Fibroblast of skin of abdomen (primary cell): Measurements from ENCODE around the gene HOMER2.

Source experiments
- DNase-seq: peaks from one replicate; pipeline ENCODE4 v3.0.0-alpha.2; 2013

HOMER2 gene

DNA sequence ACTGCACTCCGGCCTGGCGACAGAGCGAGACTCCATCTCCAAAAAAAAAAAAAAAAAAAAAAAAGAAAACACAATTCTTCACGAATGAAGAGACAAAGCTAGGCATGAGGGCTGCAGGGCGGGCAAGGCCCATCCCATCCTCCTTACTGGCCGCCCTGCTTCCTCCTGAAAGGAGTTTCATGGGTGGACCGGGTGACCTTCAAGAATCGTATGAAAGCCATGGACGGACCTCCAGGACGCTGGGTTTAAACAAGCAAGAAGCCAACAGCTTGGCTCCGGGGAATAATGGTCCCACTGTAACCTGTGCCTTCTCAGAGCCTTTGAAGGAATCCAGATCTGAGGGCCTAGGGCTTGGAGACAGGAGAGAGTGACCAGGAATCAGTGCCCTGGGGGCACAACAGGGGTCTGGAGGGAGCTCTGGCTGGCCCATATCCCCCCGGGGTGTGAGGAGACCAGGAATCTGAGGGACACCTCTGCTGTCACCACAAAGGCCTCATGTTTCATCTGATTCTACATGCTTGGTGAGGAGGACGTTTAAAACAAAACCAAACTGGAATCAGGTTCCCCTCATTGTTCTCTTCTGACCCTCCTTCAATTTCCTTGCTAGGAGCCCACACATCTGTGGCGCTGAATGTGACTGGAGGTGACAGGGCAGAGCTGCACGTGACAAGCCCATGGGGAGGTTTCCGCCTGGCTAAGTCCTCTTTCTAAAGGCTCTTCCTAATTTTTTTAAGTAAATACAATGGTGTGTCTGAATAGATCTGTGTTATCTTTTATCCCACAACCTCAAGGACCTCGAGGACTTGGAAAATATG lies 97.0 kb downstream of the HOMER2 start:
- no peak for DNase-seq

DNA sequence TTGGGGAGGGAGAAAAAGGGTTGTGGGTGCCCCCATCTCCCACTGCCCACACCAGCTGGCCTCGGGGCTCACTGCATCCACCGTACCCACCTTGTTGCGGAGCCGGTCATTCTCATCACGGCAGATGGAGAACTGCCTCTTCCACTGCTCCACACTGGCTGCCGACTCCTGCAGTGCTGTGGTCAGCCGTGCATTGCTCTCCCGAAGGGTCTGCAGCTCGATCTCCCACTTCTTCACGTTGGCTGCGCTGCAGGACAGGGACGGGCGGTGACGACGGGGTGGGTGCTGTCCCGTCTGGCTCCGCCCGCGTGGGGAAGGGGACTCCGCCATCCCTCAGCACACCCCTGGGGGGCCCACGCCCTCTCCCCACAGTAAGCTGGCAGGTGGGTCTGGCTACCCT lies 98.0 kb downstream of the HOMER2 start:
- no peak for DNase-seq

DNA sequence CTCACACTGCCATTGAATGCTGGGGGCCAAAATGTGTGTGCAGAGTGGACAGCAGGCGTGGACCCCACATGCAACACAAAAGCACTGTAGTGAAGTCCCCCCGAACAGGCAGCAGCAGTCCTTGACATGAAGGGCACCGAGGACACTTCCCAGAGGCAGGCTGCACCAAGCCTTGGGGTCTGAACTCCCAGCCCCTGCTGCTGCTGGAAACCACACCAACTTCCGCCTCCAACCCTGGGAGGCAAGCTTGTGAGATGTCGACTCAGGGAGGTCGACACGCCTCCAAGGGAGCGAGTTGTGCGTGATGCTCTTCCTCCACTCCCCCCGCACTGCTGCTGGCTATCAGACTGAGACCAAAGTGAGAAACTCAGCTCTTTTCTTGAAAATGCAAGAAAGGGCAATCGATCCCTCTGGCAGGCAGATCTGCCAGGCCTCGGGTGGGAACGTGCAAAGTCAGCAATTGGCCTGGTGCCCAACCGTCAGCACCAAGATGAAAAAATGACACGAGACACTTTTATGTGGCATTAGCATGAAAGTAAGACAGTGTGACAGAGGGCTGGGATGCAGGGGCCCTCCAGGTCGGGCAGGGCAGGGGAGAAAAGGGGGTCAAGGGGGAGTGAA lies 99.5 kb downstream of the HOMER2 start:
- DNase-seq, result no peak

DNA sequence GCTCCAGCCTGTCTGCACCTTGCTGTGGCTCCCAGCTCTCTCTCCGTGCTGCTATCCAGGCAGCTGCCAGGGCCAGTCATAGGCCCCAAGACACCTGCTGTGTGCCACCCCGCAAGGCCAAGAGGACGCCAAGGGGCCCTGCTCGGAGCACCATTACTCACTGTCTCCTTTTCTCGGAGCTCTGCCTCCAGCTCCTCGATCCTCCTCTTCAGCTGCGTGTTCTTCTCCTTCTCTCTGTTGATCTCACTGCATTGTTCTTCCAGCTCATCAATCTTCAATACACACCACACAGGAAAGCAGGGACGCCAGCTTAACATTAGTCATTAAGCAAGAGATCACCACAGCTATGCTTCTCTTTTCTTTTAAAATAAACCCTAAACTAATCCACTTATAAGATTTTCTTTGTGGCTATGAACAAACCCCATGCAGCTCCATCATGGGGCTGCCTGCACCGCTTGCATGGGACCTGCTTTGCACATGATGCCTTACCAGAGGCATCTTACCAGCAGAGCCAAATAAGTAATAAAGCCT lies 100.5 kb downstream of the HOMER2 start:
- peak; percentile 77 for DNase-seq

DNA sequence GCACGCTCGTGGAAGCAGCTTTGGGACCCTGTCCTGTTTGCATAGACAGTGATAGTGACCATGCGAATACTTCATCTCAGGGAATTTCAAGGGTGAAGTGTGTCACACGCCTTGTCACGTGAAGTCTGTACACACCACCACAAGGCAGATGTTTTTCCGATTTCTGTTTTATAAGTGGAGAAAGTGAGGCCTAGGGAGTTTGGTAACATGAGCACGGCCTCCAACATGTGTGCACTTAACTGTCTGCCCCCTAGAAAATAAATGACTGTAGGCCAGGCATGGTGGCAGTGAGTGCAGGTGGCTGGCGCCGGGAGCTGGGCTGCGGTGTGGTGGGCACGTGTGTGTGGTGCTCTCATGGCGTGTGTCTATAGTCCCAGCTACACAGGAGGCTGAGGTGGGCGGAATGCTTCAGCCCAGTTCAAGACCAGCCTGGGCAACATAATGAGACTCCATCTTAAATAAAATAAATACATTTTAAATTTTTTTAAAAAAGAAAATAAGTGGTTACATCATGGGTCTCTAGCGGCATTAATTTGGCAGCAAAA lies 101.1 kb downstream of the HOMER2 start:
- no peak for DNase-seq

DNA sequence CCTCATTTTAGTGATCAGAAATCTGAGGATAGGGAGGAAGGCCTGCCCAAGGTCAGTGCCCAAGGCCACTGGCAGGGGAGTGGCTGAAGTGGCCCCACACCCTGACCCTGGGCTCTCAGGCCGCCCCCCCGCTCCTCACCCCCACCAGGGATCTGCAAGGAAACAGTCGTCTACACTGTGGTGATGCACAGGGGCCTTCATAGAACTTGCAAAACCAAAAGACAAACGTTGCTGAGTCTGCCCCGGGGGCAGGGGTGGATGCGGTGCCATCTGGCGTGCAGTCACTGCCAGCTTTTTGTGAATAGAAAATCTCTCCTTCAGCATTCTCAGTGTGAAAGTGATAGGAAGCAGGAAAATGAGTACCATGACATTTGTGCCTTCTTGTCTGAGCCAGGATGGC lies 101.8 kb downstream of the HOMER2 start:
- no peak for DNase-seq

DNA sequence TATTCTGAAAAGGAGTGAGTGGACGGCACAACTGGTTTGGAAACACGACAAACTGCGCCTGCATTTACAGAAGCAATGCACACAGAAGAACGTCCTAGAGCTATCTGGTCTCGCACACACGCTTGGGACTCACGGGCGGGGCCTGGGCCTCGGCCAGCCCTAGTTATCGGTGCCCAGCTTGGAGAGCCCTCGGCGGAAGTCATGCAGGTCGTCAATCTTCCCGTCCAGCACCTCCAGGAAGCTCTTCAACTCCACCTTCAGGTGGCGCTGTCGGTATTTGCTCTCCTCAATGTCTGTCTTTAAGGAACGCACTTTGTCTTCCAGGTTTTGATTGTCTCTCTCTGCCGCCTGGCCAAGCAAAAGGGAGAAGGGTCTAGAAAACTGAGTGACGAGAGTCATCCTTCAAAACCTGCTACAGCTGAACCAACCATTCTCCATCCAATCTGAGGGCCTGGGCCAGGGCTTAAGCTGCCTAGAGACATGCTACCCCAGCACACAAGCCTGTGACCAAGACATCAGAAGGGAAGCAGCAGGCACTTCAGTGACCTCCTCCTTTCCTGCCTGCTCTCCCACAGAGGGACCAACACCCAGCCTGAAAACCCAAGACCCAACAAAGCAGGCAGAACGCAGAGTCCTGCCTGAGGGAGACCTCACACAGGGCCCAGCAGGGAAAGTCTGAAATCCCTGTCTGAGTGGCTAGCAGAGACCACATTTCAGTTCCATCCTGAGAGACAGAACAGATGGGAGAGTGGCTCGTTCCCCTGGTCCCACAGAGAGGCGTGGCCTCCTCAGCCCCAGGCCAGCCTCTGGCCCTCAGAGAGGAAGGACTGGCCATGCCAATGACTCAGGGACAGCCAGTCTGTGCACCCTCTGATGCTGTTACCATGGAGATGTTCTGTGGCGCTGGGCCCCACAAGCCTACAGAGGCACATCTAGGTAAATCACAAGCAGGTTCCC lies 102.7 kb downstream of the HOMER2 start:
- peak; percentile 81 for DNase-seq

DNA sequence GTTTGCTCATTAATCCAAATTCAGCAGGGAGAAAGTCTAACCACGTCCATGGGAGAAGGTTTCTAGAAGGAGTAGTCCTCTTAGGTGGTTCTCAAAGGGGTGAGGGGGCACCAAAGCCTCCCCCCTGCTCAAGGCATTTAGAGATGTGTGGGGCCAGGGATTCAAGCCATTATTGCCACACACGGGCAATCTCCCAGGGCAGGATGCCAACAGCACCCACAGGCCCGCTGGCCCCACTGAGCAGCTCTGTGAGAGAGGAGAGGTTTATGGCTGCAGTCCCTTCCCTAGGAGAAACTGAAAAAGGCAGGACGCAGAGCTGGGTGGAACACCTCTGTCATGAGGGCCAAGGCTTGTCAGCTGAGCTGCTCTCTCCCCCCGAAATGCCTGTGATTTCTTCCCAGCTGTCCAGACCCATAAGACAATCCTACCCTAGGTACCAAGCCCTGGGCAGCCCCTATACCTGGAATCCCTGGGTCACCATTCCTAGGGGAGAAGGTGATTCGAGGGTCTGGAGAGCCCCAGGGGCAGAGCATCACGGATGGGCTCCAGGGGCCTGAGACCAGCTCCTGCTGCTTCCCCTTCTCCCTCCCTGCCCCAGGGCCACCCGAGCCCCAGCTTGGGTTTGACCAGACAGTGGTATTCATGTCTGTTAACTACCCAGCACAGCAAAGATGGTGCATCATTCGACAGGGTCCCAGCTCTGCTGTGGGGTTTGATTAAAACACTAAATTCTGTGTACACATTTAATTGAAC lies 104.1 kb downstream of the HOMER2 start:
- no peak for DNase-seq

DNA sequence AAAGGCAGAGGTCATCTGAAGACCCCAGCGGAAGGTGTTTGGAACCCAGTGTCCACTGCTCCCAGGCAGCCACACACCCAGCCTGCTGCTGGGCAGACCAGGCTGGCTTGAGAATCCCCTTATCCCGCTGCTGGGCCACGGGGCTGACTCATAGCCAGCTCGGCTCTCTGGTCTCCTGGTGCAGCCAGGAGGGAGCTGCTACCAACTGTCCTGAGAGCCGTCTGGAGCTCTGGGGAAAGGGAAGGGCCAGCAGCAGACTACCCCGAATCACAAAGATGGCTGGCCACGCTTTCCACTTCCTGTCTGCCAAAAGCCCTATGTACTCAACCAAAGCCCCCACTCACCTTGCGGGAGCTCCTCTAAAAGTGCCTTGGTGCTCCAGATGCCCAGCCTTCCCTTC lies 104.8 kb downstream of the HOMER2 start:
- DNase-seq, result no peak

DNA sequence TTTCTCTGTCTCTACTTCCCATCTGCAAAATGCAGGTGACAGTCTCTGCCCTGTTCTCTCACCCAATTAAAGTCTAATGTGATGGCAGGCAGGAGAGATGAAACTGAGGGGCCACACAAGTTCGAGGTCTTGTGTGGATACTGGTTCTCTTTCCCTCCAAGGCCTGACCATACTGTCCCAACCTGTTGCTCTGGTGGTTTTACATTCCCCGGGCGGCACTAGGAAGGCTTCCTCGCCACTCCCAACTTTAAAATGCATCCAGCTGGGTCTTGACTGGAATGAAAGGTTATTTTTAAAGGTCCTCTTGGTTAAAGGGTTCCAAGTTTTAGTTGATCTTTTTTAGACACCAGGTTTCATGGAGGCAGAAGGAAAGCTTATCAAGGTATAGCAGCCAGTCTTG lies 105.9 kb downstream of the HOMER2 start:
- no peak for DNase-seq

DNA sequence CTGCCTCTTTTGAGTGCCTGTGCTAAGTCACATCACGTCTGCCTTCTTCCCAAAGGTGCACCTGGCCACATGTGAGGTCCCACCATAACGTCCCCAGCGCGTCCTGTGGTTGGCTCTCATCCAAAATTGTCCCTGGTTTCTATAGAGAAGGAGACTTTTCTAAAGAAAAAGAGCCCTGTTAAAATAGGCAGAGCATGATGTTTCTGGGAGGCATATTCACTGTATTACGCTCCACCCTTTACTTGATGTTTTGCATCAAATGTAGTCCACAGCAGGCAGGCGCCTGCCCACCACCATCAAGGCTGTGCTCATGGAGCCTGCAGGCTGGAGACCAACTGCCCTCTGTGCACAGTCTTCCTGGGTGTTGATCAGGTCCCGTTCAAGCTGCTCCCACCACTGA lies 106.8 kb downstream of the HOMER2 start:
- no peak for DNase-seq

DNA sequence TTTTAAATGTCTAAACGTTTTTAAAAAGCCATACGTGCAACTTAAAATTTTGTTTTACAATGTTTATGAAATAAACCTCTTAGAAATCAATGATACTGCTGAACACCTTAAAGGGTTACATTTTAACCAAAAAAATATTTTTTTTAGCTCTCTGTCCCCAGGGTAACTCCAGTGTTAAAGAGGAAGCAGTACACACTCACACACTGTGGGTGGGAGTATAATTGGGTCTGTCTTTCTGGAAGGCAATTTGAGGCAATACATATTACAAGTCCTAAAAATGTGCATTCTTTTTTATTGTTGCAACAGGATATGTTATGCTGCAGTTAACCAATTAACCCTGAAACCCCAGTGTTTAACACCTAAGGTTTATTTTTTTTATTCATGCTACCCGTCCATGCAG lies 109.0 kb downstream of the HOMER2 start:
- no peak for DNase-seq

DNA sequence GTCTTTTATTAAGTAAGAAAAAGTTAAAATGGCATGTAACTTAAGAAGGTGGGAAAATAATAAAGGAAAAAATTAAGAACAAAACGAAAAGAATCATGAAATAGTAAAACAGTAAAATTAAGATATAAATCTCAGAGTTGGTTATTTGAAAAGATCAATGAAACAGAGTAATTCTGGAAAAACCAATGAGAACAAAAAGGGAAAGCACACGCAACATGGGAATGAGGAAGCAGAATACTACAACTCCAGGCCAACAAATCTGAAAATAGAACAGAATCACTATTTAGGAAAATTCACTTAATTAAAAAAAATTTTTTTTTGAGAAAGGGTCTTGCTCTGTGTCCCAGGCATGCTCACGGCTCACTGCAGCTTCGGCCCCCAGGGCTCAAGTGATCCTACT lies 112.4 kb downstream of the HOMER2 start:
- DNase-seq, result no peak

DNA sequence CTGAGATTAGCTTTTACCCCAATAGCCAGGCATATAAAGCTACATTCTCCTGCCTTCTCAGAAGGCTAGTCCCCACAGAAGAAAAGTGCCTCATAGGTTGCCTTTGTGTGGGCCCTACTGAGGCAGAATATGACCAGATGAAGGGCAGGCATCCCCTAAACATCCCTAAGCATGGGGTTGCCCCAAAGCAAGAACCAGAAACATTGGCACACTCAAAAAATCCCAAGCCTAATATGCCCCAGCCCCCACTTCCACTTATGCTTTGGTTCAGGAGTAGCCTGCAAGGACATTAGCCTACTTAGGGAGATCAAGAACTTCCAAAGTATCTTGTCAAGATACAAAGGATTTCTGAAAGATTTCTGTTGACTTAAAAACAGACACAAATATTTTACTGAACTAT lies 113.4 kb downstream of the HOMER2 start:
- no peak for DNase-seq

DNA sequence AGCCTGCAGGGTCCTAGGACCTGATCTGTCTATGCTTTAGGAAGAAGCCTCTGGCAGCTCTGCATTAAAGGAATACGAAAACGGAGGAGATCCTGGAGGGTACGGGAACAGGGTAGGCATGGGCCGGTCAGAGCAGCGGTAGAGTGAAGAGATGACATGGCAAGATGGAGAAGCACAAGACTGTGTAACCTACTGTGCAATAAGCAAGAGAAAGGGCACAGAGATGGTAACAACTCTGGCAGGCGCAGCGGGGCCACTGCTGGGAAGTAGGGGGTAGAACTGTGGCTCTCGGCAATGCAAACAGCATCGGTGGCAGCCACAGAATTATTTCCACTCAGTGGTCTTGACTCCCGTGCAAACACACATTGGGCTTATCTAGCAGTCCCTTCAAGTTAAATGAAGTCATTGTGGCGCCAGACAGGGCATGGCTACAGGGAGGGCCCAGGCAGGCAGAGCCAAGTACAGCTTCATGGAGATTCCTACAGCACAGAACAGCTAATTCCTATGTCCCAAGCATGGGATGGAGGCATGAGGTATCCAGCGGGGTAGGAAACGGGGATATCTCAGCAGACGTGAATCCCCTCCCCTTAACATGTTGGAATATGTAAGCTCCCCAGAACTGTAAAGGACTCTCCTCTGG lies 114.3 kb downstream of the HOMER2 start:
- no peak for DNase-seq

DNA sequence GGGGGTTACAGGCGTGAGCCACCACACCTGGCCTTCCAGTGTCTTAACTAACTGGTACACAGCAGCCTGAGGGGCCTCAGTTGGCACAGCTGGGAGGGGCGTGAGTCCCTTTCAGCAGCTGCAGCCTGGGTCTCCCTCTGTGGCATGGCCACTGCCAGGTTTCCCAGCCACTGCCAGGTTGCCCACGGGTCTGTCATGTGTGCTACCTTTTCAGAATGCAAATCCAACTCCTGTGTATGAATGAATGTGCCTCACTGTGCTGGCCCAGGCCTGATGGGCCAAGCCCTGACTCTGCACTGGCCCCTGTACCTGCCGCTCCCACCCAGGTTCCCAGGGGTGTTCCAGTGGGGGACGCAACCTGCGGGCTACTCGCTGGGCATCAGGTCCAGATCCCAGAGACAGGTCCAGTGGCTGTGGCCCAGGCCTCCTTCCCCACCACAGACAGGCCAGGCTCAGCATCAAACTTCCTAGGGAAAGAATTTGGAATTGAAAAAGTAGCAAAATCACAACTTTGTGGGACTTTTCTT lies 117.1 kb downstream of the HOMER2 start:
- DNase-seq, result no peak

DNA sequence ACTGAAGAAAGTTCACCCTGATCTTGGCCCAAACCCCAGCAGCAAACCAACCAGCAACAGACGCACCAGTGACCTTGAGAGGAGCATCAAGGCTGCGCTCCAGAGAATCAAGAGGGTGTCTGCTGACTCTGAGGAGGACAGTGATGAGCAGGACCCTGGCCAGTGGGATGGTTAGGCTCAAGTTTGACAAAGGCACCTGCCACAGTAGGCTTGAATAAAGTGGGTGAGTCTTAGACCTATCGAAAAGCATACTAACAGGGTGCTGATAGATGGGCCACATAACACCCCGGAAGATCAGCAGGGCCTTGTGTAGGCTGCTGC lies 119.2 kb downstream of the HOMER2 start:
- DNase-seq, result no peak

DNA sequence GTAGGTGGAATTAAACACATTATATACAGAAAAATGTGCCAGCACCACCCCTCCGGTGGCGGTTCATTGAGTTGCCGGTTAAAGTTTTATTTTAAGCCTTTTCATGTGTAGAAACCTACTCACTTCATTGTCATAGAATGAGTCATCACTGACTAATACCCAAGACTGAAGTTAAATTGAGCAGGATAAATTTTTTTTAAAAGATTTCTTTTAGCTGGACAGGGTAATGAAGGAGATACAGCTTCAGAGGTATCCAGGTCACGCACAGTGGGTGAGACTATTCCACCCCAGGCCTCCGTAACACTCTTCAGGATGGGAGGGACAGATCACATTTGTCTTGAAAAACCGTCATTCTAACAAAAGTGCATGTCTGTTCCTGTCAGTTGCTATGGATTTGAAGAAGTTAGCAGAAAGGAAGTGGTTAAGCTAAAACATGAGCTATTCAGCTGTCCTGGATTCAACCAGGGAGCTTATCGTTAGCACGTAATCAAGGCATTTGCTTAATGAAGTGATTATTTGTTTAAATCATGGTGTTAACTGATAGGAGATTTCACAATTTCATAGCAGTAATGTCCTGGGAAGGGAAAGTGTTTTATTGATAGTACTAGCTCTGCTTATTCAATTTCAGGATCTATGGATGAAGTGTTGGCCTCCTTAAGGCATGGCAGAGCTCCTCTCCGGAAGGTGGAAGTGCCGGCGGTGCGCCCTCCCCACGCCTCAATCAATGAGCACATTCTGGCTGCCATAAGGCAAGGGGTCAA lies 119.7 kb downstream of the HOMER2 start:
- DNase-seq, result peak; percentile 91

DNA sequence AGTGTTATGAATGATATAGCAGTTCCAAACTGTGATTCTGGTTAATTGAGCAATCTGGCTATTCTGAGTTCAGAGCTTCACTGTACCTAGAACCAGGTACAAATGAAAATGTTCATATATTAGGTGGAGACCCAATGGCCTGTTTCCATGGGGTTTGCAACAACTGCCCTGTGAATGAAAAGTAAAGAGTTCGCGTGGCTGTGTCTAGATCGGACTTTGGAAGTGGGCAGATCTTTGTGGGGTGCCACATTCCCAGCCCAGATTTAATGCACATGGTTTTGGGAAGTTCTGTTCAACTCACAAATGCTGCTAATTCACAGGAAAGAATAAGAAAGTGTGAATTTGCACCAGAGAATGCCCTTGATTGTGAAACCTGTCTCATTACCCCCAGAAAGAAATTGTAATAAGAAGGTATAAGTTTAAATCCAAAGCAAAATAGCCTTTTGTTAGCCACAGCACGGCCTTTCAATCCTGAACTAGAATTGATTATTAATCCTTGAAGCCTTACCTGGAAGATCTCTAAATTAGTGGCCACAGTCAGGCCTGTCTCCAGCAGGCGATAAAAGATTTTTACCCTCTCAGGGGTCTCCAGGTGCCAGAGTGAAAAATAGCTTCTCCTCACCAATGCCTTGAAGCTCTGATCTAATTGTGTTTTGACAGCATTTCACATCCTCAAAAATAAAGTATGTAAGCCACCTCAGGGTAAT lies 120.5 kb downstream of the HOMER2 start:
- DNase-seq, result no peak
